K562 (cell line): ENCODE data around the gene AMH. TPM values are rescaled to one million over a fixed set of nuclear protein-coding genes. Genes with fewer than 3 reads are reported as not detected.

ENCODE experiments used
- ATF1 ChIP-seq, 2 experiments: fragments of 450-650 bp in 1 of 2; IDR thresholded peaks; 2 replicates each; pipeline ENCODE4 v1.6.1; 2016; ENCODE audit warnings: missing compliant biosample characterization in 1 of 2, missing genetic modification characterization in 1 of 2
- CCAR2 ChIP-seq: fragments of 200-400 bp; formaldehyde crosslinking; IDR thresholded peaks from 2 replicates; pipeline ENCODE4 v1.6.1; 2017; ENCODE audit warnings: mild to moderate bottlenecking, low read depth, low read length
- MAX ChIP-seq: sonication (generic); formaldehyde crosslinking; IDR thresholded peaks from 2 replicates; pipeline ENCODE4 v1.9.0; 2022; ENCODE audit warnings: mild to moderate bottlenecking, missing genetic modification reagents
- MED1 ChIP-seq: sonication (generic); formaldehyde crosslinking; IDR thresholded peaks from 2 replicates; pipeline ENCODE4 v1.8.1; 2023; ENCODE audit warnings: missing genetic modification reagents, borderline replicate concordance
- NBN ChIP-seq: fragments of 450-650 bp; IDR thresholded peaks from 2 replicates; pipeline ENCODE4 v1.6.1; 2016; ENCODE audit warnings: low read depth, mild to moderate bottlenecking
- NR2F6 ChIP-seq: fragments of 450-650 bp; formaldehyde crosslinking; IDR thresholded peaks from 2 replicates; pipeline ENCODE4 v1.4.0; 2020; ENCODE audit warnings: mild to moderate bottlenecking
- PYGO2 ChIP-seq: fragments of 450-650 bp; IDR thresholded peaks from 2 replicates; pipeline ENCODE4 v1.6.1; 2016; ENCODE audit warnings: mild to moderate bottlenecking, missing genetic modification characterization, moderate library complexity, missing compliant biosample characterization
- RNF2 ChIP-seq: sonication (generic); IDR thresholded peaks from 2 replicates; pipeline ENCODE4 v1.6.1; 2016
- SAP30 ChIP-seq: fragments of 200-600 bp; sonication (generic); IDR thresholded peaks from 2 replicates; pipeline ENCODE4 v1.6.1; 2012; ENCODE audit warnings: borderline replicate concordance, low read depth, mild to moderate bottlenecking, moderate library complexity, low read length, control low read depth, inconsistent platforms; ENCODE audit not compliant: insufficient read depth, poor library complexity, severe bottlenecking
- SRSF9 ChIP-seq: fragments of 200-400 bp; formaldehyde crosslinking; IDR thresholded peaks from 2 replicates; pipeline ENCODE4 v1.6.1; 2017; ENCODE audit warnings: low read depth, low read length, borderline replicate concordance
- ZC3H4 ChIP-seq: sonication (generic); formaldehyde crosslinking; IDR thresholded peaks from 2 replicates; pipeline ENCODE4 v1.9.0; 2021; ENCODE audit warnings: missing genetic modification reagents, borderline replicate concordance
- ZNF197 ChIP-seq: fragments of 200-800 bp; sonication (Bioruptor generic); IDR thresholded peaks from 2 replicates; pipeline ENCODE4 v1.6.1; 2016; ENCODE audit warnings: low read depth, missing genetic modification characterization, missing compliant biosample characterization
- ZNF407 ChIP-seq: fragments of 450-650 bp; IDR thresholded peaks from 2 replicates; pipeline ENCODE4 v1.6.1; 2016; ENCODE audit warnings: low read depth
- polyA plus RNA-seq, 8 experiments: library from polyadenylated mRNA; depleted of rRNA in 4 of 8; stranded (reverse) in 5 of 8; unstranded in 3 of 8; fragments of >200 nt; fragmentation: Nextera tagmentation in 2 of 8; fragmentation: Illumina TruSeq in 1 of 8; extraction: Ambion mirVana in 2 of 8; extraction: Trizol in 1 of 8; gene quantifications; 2 replicates each; pipeline versions ENCODE4 v1.2.1 to v1.2.3, GENCODE V29; 2011 to 2014; ENCODE audit warnings: inconsistent platforms in 1 of 8, missing spikeins in 1 of 8
- total RNA-seq, 7 experiments: library from RNA; depleted of rRNA in 6 of 7; stranded (reverse); fragments of >200 nt in 6 of 7; fragmentation: Illumina TruSeq in 2 of 7; extraction: Trizol in 2 of 7; gene quantifications; 2 replicates each; pipeline versions ENCODE4 v1.2.1 to v1.2.3, GENCODE V29; 2011 to 2021; ENCODE audit warnings: low replicate concordance in 1 of 7
- TF ChIP-seq, protein P1 (sequence below): IDR thresholded peaks from 3 replicates; pipeline ENCODE4 v1.6.1; 2011; ENCODE audit warnings: borderline replicate concordance, mild to moderate bottlenecking, moderate library complexity; ENCODE audit not compliant: insufficient read length; ENCODE audit errors: extremely low read depth
- TF ChIP-seq, protein P2 (sequence below): sonication (generic); formaldehyde crosslinking; IDR thresholded peaks from 2 replicates; pipeline ENCODE4 v1.8.0; 2022; ENCODE audit warnings: mild to moderate bottlenecking, missing genetic modification reagents

Gene AMH
- total and polyA plus RNA-seq, 9 of the 15 experiments (the other 6 are each of a cell fraction or from before 2014, with no cell fraction given), result 0.29 to 27.4 (median 2.6) TPM; not detected in 2

DNA sequence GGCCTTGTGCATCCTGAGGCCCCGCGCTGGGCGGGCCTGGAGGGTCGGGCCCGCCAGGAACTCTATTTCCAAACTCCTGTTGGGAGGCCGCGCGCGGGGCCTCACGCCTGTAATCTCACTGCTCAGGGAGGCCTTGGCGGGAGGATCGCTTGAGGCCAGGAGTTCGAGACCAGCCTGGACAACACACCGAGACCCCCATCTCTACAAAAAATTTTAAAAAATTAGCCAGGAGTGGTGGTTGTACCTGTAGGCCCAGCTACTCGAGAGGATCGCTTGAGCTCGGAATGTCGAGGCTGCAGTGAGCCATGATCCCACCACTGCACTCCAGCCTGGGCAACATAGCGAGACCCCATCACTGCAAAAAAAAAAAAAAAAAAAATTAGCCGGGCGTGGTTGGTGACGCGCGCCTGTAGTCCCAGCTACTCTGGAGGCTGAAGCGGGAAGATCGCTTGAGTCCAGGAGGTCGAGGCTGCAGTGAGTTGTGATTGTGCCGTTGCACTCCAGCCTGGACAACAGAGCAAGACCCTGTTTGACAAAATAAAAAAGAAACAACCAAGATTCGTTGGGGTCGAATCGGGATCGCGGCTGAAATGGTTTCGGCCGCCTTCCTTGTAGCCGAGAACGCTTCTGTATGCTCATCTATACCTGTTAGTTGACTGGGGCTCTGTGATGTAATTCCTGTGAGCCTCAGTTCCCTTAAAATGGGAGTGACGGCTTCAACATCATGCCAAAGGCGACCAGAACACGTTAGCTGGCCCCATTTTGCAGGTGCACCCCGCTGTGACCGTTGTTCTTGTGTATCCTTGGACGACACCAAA lies 11.9 kb upstream of the AMH start (continued):
- TF ChIP-seq ZNF407 (no peak), RNF2 (no peak), NBN (0 out of 2 replicates have a peak, but pooled peaks have one; percentile 22), ATF1 (CRISPR knock-in tag; IDR thresholded peaks at IDR 0.05) (no peak), ATF1 (tag; IDR thresholded peaks at IDR 0.05) (no peak), SAP30 (no peak), MED1 (no peak), ZNF197 (no peak), PYGO2 (tag) (no peak), ZC3H4 (CRISPR knock-in tag) (no peak), SRSF9 (no peak), NR2F6 (CRISPR knock-in tag) (0 out of 2 replicates have a peak, but pooled peaks have one; percentile 17), MAX (no peak), CCAR2 (no peak)
- TF ChIP-seq, protein P1, sequence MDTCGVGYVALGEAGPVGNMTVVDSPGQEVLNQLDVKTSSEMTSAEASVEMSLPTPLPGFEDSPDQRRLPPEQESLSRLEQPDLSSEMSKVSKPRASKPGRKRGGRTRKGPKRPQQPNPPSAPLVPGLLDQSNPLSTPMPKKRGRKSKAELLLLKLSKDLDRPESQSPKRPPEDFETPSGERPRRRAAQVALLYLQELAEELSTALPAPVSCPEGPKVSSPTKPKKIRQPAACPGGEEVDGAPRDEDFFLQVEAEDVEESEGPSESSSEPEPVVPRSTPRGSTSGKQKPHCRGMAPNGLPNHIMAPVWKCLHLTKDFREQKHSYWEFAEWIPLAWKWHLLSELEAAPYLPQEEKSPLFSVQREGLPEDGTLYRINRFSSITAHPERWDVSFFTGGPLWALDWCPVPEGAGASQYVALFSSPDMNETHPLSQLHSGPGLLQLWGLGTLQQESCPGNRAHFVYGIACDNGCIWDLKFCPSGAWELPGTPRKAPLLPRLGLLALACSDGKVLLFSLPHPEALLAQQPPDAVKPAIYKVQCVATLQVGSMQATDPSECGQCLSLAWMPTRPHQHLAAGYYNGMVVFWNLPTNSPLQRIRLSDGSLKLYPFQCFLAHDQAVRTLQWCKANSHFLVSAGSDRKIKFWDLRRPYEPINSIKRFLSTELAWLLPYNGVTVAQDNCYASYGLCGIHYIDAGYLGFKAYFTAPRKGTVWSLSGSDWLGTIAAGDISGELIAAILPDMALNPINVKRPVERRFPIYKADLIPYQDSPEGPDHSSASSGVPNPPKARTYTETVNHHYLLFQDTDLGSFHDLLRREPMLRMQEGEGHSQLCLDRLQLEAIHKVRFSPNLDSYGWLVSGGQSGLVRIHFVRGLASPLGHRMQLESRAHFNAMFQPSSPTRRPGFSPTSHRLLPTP, result peak; percentile 33
- TF ChIP-seq, protein P2, sequence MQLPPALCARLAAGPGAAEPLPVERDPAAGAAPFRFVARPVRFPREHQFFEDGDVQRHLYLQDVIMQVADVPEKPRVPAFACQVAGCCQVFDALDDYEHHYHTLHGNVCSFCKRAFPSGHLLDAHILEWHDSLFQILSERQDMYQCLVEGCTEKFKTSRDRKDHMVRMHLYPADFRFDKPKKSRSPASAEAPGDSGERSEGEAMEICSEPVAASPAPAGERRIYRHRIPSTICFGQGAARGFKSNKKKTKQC (CRISPR knock-in tag), result no peak
